HEK293 (cell line): ENCODE results near the gene MTHFD1.

Experiments used
- CTCF ChIA-PET: fragments of 350-600 bp; formaldehyde crosslinking; extraction: SDS; loops from one replicate; lab custom pipeline; 2021; ENCODE audit warnings: antibody characterized with exemption; lab: Yijun Ruan, JAX
- POLR2A ChIA-PET: fragments of 300-600 bp; formaldehyde crosslinking; extraction: SDS; loops from one replicate; lab custom pipeline; 2020; ENCODE audit warnings: antibody characterized with exemption, inconsistent platforms; lab: Yijun Ruan, JAX
- H3K27ac ChIP-seq: fragments of 200-500 bp; sonication (Bioruptor generic); 2 replicates; pipeline ENCODE4 v1.5.1; 2014; ENCODE audit warnings: low read depth, low read length, control low read depth, inconsistent platforms; ENCODE audit errors: extremely low read depth
- H3K36me3 ChIP-seq, 2 experiments: fragments of 200-500 bp in 1 of 2; sonication (Bioruptor generic) in 1 of 2; 1 replicate in 1 of 2; 2 replicates in 1 of 2; pipeline ENCODE4 v1.5.1; 2014 to 2017; ENCODE audit warnings: inconsistent platforms in 2 of 2, low read length in 2 of 2; ENCODE audit not compliant: control insufficient read depth in 2 of 2, insufficient read depth in 1 of 2
- H3K4me1 ChIP-seq: fragments of 200-500 bp; sonication (Bioruptor generic); 2 replicates; pipeline ENCODE4 v1.5.1; 2014; ENCODE audit warnings: mild to moderate bottlenecking, low read length, inconsistent platforms; ENCODE audit not compliant: control insufficient read depth, insufficient read depth
- H3K4me3 ChIP-seq: 2 replicates; pipeline ENCODE4 v1.5.1; 2011; ENCODE audit warnings: low read depth, mild to moderate bottlenecking, control low read depth, low read length, moderate library complexity
- H3K9me3 ChIP-seq: fragments of 200-500 bp; sonication (Bioruptor generic); 2 replicates; pipeline ENCODE4 v1.5.1; 2014; ENCODE audit warnings: low read depth, low read length, inconsistent platforms; ENCODE audit not compliant: control insufficient read depth, insufficient read depth
- EGR2 ChIP-seq: fragments of 450-650 bp; formaldehyde crosslinking; IDR thresholded peaks from 2 replicates; pipeline ENCODE4 v1.5.1; 2016; ENCODE audit warnings: low read depth, missing biosample characterization, missing genetic modification characterization
- KLF10 ChIP-seq: fragments of 450-650 bp; IDR thresholded peaks from 2 replicates; pipeline ENCODE4 v1.5.1; 2018; ENCODE audit warnings: missing biosample characterization, mild to moderate bottlenecking, missing genetic modification characterization
- MYNN ChIP-seq: fragments of 450-650 bp; formaldehyde crosslinking; IDR thresholded peaks from 2 replicates; pipeline ENCODE4 v1.5.1; 2016; ENCODE audit warnings: missing biosample characterization, missing genetic modification characterization, borderline replicate concordance
- MZF1 ChIP-seq: fragments of 450-650 bp; formaldehyde crosslinking; IDR thresholded peaks from 2 replicates; pipeline ENCODE4 v1.5.1; 2017; ENCODE audit warnings: missing biosample characterization, missing genetic modification characterization, borderline replicate concordance
- OVOL3 ChIP-seq: fragments of 450-650 bp; formaldehyde crosslinking; IDR thresholded peaks from 2 replicates; pipeline ENCODE4 v1.5.1; 2016; ENCODE audit warnings: missing biosample characterization, missing genetic modification characterization
- ZBTB7A ChIP-seq: fragments of 450-650 bp; formaldehyde crosslinking; IDR thresholded peaks from 2 replicates; pipeline ENCODE4 v1.5.1; 2016; ENCODE audit warnings: low read depth, missing biosample characterization, missing genetic modification characterization
- ZFHX2 ChIP-seq: fragments of 450-650 bp; formaldehyde crosslinking; conservative IDR thresholded peaks from 2 replicates; pipeline ENCODE4 v1.5.1; 2016; ENCODE audit warnings: missing biosample characterization, missing genetic modification characterization
- ZNF146 ChIP-seq: fragments of 450-650 bp; formaldehyde crosslinking; IDR thresholded peaks from 2 replicates; pipeline ENCODE4 v1.5.1; 2016; ENCODE audit warnings: missing biosample characterization, missing genetic modification characterization
- ZNF155 ChIP-seq: fragments of 450-650 bp; formaldehyde crosslinking; IDR thresholded peaks from 2 replicates; pipeline ENCODE4 v1.5.1; 2016; ENCODE audit warnings: missing biosample characterization, missing genetic modification characterization
- ZNF157 ChIP-seq: fragments of 450-650 bp; formaldehyde crosslinking; IDR thresholded peaks from 2 replicates; pipeline ENCODE4 v1.5.1; 2016; ENCODE audit warnings: missing biosample characterization, missing genetic modification characterization
- ZNF175 ChIP-seq: fragments of 450-650 bp; formaldehyde crosslinking; IDR thresholded peaks from 2 replicates; pipeline ENCODE4 v1.5.1; 2016; ENCODE audit warnings: missing biosample characterization, missing genetic modification characterization
- ZNF221 ChIP-seq: fragments of 450-650 bp; formaldehyde crosslinking; IDR thresholded peaks from 2 replicates; pipeline ENCODE4 v1.5.1; 2017; ENCODE audit warnings: missing biosample characterization, missing genetic modification characterization, borderline replicate concordance
- ZNF223 ChIP-seq: fragments of 450-650 bp; formaldehyde crosslinking; IDR thresholded peaks from 2 replicates; pipeline ENCODE4 v1.5.1; 2016; ENCODE audit warnings: missing biosample characterization, missing genetic modification characterization
- ZNF239 ChIP-seq: fragments of 450-650 bp; formaldehyde crosslinking; IDR thresholded peaks from 2 replicates; pipeline ENCODE4 v1.5.1; 2016; ENCODE audit warnings: missing biosample characterization, missing genetic modification characterization
- ZNF24 ChIP-seq: fragments of 450-650 bp; formaldehyde crosslinking; IDR thresholded peaks from 2 replicates; pipeline ENCODE4 v1.5.1; 2016; ENCODE audit warnings: missing biosample characterization, missing genetic modification characterization
- ZNF248 ChIP-seq: fragments of 450-650 bp; formaldehyde crosslinking; IDR thresholded peaks from 2 replicates; pipeline ENCODE4 v1.5.1; 2017; ENCODE audit warnings: missing biosample characterization, missing genetic modification characterization
- ZNF623 ChIP-seq: fragments of 450-650 bp; formaldehyde crosslinking; IDR thresholded peaks from 2 replicates; pipeline ENCODE4 v1.5.1; 2016; ENCODE audit warnings: missing biosample characterization, missing genetic modification characterization
- ZNF768 ChIP-seq: fragments of 450-650 bp; formaldehyde crosslinking; IDR thresholded peaks from 2 replicates; pipeline ENCODE4 v1.5.1; 2018; ENCODE audit warnings: missing biosample characterization, mild to moderate bottlenecking, missing genetic modification characterization
- ZNF792 ChIP-seq: fragments of 450-650 bp; formaldehyde crosslinking; IDR thresholded peaks from 2 replicates; pipeline ENCODE4 v1.5.1; 2016; ENCODE audit warnings: missing biosample characterization, missing genetic modification characterization
- ZNF830 ChIP-seq: fragments of 450-650 bp; IDR thresholded peaks from 2 replicates; pipeline ENCODE4 v1.5.0; 2018; ENCODE audit warnings: missing biosample characterization, missing genetic modification characterization, low read depth, mild to moderate bottlenecking, moderate library complexity
- ZSCAN16 ChIP-seq: fragments of 450-650 bp; formaldehyde crosslinking; IDR thresholded peaks from 2 replicates; pipeline ENCODE4 v1.5.1; 2016; ENCODE audit warnings: missing biosample characterization, missing genetic modification characterization
- ZXDB ChIP-seq: fragments of 450-650 bp; formaldehyde crosslinking; IDR thresholded peaks from 2 replicates; pipeline ENCODE4 v1.5.1; 2016; ENCODE audit warnings: missing biosample characterization, missing genetic modification characterization
- TF ChIP-seq, protein P1 (sequence below): fragments of 450-650 bp; formaldehyde crosslinking; IDR thresholded peaks from 2 replicates; pipeline ENCODE4 v1.5.1; 2016; ENCODE audit warnings: missing biosample characterization, missing genetic modification characterization
- TF ChIP-seq, protein P2 (sequence below): fragments of 450-650 bp; formaldehyde crosslinking; IDR thresholded peaks from 2 replicates; pipeline ENCODE4 v1.5.1; 2016; ENCODE audit warnings: missing biosample characterization, missing genetic modification characterization
- TF ChIP-seq, protein P3 (sequence below): fragments of 450-650 bp; formaldehyde crosslinking; IDR thresholded peaks from 2 replicates; pipeline ENCODE4 v1.5.1; 2016; ENCODE audit warnings: missing biosample characterization, missing genetic modification characterization
- TF ChIP-seq, protein P4 (sequence below): fragments of 450-650 bp; formaldehyde crosslinking; IDR thresholded peaks from 2 replicates; pipeline ENCODE4 v1.5.1; 2016; ENCODE audit warnings: missing biosample characterization, missing genetic modification characterization

The MTHFD1 gene

DNA sequence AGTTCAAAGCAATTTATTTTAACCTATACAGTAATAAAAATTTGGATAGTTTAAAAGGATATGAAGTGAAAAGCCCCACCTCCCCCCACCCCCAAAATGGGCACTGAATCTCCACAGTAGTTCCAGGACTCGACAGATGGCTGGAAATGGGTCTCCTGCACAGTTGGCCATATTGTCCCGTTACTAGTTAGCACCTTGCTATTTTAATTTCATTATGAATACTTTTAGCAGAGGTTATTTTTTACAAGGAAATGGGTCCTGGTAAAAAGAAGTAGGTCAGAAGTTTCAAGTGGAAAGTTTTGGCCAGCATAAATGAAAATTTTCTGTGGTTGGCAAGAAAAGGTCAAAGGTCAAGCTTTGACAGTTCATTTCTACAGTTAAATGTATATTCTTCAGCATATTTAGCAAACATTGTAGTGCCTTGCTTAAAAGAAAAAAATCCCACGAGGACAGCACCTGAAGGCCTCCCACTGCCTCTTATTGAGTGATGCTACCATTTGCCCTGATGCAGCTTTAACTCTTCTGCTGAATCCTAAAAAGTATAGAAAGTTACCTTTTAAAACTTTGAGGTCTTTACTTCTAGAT, 28.3 kb downstream of the MTHFD1 start:
- ChIA-PET CTCF (interaction anchor here (0.6 to 8.7 kb wide), 3 partner anchors 16 to 106 kb away, joined by 3 to 88 read pairs (median 3); no protein-coding TSS in a partner anchor), POLR2A (no interaction called here)
- no peak overlapping the region for H3K27ac ChIP-seq
- no peak overlapping the region for H3K4me3 ChIP-seq
- H3K4me1 ChIP-seq = no peaks in the 10 kb centered on the region
- TF ChIP-seq, protein P1, sequence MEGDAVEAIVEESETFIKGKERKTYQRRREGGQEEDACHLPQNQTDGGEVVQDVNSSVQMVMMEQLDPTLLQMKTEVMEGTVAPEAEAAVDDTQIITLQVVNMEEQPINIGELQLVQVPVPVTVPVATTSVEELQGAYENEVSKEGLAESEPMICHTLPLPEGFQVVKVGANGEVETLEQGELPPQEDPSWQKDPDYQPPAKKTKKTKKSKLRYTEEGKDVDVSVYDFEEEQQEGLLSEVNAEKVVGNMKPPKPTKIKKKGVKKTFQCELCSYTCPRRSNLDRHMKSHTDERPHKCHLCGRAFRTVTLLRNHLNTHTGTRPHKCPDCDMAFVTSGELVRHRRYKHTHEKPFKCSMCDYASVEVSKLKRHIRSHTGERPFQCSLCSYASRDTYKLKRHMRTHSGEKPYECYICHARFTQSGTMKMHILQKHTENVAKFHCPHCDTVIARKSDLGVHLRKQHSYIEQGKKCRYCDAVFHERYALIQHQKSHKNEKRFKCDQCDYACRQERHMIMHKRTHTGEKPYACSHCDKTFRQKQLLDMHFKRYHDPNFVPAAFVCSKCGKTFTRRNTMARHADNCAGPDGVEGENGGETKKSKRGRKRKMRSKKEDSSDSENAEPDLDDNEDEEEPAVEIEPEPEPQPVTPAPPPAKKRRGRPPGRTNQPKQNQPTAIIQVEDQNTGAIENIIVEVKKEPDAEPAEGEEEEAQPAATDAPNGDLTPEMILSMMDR = no peak
- no peak for TF ChIP-seq ZBTB7A (tag by site-specific recombination)
- TF ChIP-seq ZXDB (tag by site-specific recombination) = no peak
- TF ChIP-seq ZNF792 (tag by site-specific recombination) = no peak
- no peak for TF ChIP-seq ZNF24 (tag by site-specific recombination)
- TF ChIP-seq ZSCAN16 = no peak
- TF ChIP-seq ZNF223 (tag by site-specific recombination) = no peak
- no peak for TF ChIP-seq KLF10
- TF ChIP-seq ZNF623 (tag by site-specific recombination) = no peak
- TF ChIP-seq ZNF248 (tag by site-specific recombination) = no peak
- no peak for TF ChIP-seq ZNF146
- TF ChIP-seq ZNF221 = no peak
- no peaks in the 10 kb centered on the region for H3K9me3 ChIP-seq
- peaks cover 73 to 89% of the 10 kb centered on the region in 2 experiments for H3K36me3 ChIP-seq

DNA sequence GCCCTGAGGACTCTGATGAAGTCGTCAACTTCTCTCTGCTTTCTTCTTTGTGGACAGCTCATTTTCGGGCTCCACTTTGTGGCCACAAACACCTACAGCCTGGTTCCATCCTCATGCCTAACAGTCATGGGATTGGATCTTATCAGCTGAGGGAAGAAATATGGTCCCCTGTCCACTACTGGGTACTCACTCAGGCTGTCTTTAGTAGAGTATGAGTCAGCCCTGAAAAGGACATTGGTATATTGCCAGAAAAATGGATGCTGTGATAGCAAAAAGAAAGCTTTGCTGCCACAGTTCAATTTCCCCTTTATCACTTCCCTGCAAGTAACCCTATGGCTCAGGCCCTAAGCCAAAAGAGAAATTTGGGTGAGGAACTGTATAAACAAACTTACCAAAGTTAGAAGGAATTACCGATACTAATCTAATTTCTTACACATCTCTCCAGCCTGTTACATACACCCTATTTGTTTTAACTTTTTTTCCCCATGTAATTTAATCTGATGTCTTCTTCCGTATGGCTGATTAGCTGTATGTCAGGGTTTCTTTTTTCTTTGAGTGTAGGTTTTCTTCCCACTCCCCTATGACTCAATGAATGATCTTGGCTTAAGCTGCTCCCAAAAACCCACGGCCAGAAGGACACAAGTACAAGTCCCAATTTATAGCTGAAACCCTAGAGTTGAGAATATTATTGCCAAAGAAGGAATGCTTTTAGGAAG, 29.1 kb downstream of the MTHFD1 start:
- ChIA-PET CTCF (interaction anchor here (0.8 to 8.7 kb wide), 2 partner anchors 14 to 15 kb away, joined by 4 to 88 read pairs; no protein-coding TSS in a partner anchor), POLR2A (no interaction called here)
- Histone ChIP-seq H3K9me3 (no peaks in the 10 kb centered on the region), H3K4me3 (no peak overlapping the region), H3K36me3 (peaks cover 72 to 87% of the 10 kb centered on the region in 2 experiments), H3K27ac (no peak overlapping the region), H3K4me1 (no peaks in the 10 kb centered on the region)
- peak; percentile 25; the same call in 1 of the 2 replicates for TF ChIP-seq ZFHX2
- TF ChIP-seq EGR2 (tag by site-specific recombination) = peak; percentile 60
- no peak for TF ChIP-seq MYNN
- TF ChIP-seq, protein P2, sequence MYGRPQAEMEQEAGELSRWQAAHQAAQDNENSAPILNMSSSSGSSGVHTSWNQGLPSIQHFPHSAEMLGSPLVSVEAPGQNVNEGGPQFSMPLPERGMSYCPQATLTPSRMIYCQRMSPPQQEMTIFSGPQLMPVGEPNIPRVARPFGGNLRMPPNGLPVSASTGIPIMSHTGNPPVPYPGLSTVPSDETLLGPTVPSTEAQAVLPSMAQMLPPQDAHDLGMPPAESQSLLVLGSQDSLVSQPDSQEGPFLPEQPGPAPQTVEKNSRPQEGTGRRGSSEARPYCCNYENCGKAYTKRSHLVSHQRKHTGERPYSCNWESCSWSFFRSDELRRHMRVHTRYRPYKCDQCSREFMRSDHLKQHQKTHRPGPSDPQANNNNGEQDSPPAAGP (tag by site-specific recombination) = no peak

DNA sequence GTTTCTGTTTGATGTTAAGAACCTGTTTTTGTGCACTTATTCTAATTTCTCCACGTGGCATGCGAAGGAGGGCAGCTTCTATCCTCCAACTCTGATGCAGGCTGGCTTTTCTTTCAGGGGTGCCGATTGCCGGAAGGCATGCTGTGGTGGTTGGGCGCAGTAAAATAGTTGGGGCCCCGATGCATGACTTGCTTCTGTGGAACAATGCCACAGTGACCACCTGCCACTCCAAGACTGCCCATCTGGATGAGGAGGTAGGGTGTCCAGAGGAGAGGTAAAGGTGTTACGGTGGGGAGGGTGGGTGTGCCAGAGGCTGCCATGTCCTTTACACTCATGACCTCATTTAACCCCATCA, 29.6 kb downstream of the MTHFD1 start:
- Histone ChIP-seq H3K36me3 (peaks cover 72 to 88% of the 10 kb centered on the region in 2 experiments), H3K27ac (no peak overlapping the region), H3K4me3 (no peak overlapping the region), H3K4me1 (no peaks in the 10 kb centered on the region), H3K9me3 (no peaks in the 10 kb centered on the region)
- ChIA-PET POLR2A (no interaction called here), CTCF (interaction anchor here (0.8 to 8.7 kb wide), 2 partner anchors 14 kb away, joined by 4 to 88 read pairs; no protein-coding TSS in a partner anchor)
- no peak for TF ChIP-seq ZNF830 (tag by site-specific recombination)
- TF ChIP-seq, protein P3, sequence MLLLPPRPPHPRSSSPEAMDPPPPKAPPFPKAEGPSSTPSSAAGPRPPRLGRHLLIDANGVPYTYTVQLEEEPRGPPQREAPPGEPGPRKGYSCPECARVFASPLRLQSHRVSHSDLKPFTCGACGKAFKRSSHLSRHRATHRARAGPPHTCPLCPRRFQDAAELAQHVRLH (tag by site-specific recombination) = no peak
- no peak for TF ChIP-seq ZNF768 (tag by site-specific recombination)
- no peak for TF ChIP-seq ZNF175
- no peak for TF ChIP-seq OVOL3
- no peak for TF ChIP-seq ZNF155 (tag by site-specific recombination)
- TF ChIP-seq, protein P4, sequence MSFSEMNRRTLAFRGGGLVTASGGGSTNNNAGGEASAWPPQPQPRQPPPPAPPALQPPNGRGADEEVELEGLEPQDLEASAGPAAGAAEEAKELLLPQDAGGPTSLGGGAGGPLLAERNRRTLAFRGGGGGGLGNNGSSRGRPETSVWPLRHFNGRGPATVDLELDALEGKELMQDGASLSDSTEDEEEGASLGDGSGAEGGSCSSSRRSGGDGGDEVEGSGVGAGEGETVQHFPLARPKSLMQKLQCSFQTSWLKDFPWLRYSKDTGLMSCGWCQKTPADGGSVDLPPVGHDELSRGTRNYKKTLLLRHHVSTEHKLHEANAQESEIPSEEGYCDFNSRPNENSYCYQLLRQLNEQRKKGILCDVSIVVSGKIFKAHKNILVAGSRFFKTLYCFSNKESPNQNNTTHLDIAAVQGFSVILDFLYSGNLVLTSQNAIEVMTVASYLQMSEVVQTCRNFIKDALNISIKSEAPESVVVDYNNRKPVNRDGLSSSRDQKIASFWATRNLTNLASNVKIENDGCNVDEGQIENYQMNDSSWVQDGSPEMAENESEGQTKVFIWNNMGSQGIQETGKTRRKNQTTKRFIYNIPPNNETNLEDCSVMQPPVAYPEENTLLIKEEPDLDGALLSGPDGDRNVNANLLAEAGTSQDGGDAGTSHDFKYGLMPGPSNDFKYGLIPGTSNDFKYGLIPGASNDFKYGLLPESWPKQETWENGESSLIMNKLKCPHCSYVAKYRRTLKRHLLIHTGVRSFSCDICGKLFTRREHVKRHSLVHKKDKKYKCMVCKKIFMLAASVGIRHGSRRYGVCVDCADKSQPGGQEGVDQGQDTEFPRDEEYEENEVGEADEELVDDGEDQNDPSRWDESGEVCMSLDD (tag by site-specific recombination) = no peak
- TF ChIP-seq MYNN = no peak
- no peak for TF ChIP-seq ZNF157 (tag by site-specific recombination)
- TF ChIP-seq ZNF239 = no peak
- no peak for TF ChIP-seq MZF1 (tag by site-specific recombination)
